NK-92 (cell line): ENCODE results near the gene ATP8B3.

Experiments used
- DNase-seq: peaks from one replicate; lab custom pipeline; 2025; ENCODE audit not compliant: unreplicated experiment; lab: John Stamatoyannopoulos, UW

Gene ATP8B3

DNA sequence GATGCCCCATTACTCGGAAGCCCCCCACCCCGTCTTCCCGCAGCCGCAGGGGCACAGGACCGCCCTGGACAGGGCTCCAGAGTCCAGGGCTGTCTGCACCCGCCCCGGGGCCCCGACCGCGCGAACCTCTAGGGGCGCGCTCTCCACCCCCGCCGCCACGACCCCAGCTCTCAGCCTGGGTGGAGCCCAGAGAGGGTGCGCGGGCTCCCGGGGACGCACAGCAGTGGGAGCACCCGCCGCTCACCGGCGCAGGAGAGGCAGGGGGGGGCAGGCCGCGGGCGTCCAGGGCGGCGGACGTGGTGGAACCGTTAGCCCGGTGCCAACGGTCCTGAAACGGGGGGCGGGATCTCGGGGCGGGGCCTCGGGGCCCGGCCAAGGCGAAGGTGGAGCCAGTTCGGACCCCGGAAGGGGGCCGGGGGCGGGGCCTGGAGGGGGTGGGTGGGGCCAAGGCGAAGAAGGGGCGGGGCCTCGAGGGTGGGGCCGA lies at the start of gene ATP8B3:
TSS of gene ATP8B3 (minus strand) at position 335 of the 484 bp plus-strand sequence. CDS start 540 bp downstream, outside the sequence.
- no peak for DNase-seq

DNA sequence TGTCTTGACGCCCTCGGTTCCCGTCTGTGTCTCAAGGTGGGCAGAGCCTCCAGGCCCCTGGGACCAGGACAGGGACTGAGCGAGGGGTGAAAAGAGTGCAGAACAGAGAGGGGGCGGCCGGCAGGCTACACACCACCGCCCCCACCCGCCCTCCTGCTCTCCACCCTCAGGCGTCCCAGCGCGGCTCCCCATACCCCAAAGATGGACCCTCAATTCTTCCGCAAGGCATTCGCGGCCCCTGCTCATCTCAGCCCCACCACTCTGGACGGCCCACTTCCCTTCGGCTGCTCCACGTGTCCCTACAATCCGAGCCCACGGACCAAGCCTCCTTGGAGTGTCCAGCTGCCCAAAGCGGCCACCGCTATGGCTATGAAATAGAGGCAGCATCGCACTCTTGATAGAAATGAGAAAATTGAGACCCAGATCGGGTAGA lies 49.5 kb upstream of the ATP8B3 start:
- no peak for DNase-seq

GRCh38 chr19:1860821-1861598 lies 48.9 kb upstream of the ATP8B3 start:
- DNase-seq = no peak

GRCh38 chr19:1860042-1860775 lies 48.1 kb upstream of the ATP8B3 start:
- DNase-seq = no peak

- DNase-seq = no peak
Observed at GRCh38 chr19:1859331-1859781, 47.3 kb upstream of the ATP8B3 start.

DNA sequence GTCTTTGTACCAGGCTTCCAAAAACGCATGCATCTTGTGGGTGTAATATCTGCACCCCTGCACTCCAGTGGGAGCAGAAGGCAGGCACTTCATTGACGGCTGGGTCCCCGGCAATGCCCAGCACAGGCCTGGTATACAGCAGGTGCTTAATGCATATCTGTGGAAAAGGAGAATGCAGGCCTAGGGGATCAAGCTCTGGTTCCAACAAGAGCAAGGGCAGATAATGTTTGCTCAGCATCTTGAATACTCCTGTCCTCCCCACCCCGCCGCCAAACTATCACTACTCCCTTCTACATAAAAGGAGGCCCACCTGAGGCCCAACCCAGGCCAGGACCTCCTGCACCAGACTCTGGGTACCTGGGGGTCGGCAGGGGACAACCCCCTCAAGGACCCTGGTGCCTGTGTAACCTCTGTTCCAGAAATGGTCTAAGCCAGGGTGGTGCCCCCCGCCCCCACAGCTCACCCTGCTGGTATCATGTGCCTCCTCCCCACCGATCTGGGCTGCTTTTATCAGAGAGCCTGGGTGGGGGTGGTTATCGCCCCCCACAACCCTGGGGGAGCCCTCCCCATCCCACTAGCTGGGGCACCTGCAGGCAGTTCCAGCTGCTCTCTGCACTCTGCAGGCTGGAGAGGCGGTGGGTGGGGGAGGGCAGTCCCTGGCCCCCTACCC lies 46.5 kb upstream of the ATP8B3 start:
- no peak for DNase-seq

DNA sequence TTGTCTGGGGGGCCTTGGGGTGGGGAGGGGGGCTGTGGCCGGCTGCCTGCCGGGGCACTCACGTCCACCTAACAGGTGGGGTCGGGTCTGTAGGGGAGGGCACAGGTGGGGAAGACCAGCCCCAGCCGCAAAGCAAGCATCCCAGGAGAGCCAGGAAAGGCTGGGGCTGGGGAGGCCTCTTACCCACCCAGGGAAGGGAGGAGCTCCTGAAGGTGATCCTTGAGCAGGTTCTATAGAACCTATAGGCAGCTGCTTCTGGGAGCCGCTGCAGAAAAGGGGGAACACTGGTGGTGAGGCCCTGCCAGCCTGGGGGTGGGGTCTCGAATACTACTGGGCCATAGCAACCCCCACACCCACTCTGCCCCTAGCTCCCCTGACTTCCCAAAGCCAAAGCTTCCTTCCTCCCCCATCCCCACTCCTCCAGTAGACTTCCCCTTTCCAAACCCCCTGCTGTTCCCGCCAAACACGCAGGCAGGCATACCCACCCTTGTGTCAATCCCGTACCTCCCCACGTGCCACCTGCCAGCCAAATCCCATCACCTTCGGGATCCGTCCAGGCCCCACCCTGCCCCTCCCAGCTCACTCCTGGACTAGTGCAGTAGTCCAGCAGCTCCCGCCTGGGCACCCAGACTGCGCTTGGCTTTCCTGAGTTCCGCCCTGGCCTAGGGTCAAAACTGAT lies 45.7 kb upstream of the ATP8B3 start:
- DNase-seq = no peak

DNA sequence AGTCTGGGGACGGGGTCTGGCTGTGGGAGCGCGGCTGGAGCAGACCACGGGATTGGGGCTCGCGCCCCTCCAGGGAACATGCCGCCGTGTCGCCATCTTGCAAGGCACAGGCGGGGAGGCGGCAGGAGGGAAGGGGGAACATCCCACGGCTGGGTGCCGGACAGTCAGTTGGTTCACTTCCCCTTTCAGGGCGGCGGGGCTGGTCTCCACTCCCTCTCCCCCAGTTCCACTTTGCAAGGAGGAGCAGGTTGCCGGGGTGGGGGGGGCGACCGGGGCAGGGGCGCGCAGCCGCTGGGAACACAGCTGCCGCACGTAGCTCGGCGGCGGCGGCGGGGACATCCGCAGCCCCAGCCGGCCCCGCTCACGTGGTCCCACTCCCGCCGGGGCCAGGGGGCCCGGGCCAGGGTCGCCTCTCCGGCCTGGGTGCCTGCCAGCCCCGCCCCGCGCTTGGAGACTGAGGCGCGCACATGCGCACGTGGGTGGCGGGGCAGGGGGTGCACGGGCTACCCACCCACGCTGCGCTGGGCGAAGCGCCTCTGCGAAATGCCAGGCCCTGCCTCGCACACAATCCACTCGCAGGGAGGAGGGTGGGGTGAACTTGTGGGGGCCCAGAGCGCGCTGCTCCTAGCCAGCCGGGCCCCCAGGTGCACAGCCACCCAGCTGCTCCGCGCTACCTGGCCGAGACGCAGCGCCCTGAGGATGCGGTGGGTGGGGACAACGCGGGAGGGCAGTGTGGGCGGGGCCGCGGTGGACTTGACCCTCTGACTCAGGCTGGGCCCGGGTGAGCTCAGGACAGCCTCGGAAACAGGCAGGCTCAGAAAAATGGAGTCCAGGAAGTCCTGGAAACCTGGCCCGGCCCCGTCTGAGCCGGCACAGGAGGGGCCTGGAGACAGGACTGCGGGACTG lies 44.9 kb upstream of the ATP8B3 start:
- no peak for DNase-seq

GRCh38 chr19:1856345-1856697 lies 44.2 kb upstream of the ATP8B3 start:
- DNase-seq = no peak

GRCh38 chr19:1855828-1856255 lies 43.8 kb upstream of the ATP8B3 start:
- no peak for DNase-seq

- no peak for DNase-seq
Observed at GRCh38 chr19:1855040-1855827, 43.2 kb upstream of the ATP8B3 start.

- DNase-seq = no peak
Observed at GRCh38 chr19:1854542-1855039, 42.5 kb upstream of the ATP8B3 start.

GRCh38 chr19:1854039-1854541 lies 42.0 kb upstream of the ATP8B3 start:
- no peak for DNase-seq

- no peak for DNase-seq
Observed at GRCh38 chr19:1853295-1854038, 41.4 kb upstream of the ATP8B3 start.

DNA sequence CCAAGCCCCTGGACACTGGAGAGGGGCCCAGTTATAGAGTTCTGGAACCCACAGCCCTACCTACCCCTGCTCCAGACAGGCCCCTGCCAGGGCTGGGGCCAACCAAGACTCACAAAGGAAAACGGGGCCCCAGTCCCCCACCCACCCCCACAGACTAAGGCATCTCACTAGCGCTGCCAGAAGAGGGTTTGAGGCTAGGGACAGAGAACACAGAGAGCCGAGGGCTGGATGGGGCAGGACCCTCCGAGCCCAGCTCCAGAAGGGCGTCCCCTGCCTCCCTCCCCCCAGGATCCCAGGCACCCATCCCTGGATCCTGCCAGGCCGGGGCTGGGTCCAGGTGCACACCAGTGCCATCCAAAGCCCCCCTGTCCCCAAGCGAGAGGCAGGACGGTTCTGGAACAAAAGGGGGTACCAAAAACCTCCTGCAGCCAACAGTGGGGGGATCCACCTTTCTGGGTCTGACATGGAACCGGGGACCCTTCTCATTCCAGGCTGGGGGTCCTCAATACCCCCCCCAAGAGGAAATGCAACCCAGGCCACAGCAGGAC lies 40.6 kb upstream of the ATP8B3 start:
- no peak for DNase-seq

- no peak for DNase-seq
Observed at GRCh38 chr19:1851654-1852580, 39.8 kb upstream of the ATP8B3 start.
